M059J (cell line): ENCODE data around the gene F3. TPM values are rescaled to one million over a fixed set of nuclear protein-coding genes. Genes with fewer than 3 reads are reported as not detected.

Experiments
- DNase-seq: peaks from one replicate; pipeline ENCODE4 v3.0.0-alpha.2; 2012; ENCODE audit warnings: low read depth
- total RNA-seq: library from RNA; depleted of rRNA; stranded (reverse); fragments of >200 nt; shearing (Covaris generic); gene quantifications from 2 replicates; pipeline ENCODE4 v1.2.3, GENCODE V29; 2014; rRNA removed

Gene F3
- total RNA-seq, 1 experiment from 2014 or later: 131 TPM

DNA sequence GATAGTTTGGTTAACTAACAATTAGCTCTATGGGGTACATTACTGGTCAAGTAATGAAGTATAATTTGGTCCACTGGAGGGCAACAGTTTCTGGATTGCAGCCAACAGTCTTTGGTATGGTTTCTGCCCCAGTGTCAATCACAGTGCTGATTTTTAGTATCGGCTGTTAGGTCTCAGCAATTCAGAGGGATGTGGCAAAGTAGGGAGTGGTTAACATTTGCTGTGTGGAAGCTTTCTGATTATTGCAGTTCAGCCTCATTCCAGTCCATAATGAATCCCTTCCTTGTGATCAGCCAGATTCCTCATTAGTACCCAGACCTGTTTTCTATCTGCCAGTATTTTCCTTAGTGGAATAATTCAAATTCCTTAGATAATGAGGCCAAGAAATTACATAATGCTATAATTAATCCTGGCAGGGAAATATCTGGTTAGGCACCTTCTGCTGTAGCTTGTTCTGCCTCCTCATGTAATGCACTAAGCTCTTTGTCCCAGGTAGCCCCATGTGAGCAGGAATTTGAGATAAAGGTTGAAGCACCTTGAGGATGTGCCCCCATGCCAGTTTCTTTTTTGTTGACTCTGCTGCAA is 14.0 kb downstream of the F3 start:
- peak; percentile 61 for DNase-seq

DNA sequence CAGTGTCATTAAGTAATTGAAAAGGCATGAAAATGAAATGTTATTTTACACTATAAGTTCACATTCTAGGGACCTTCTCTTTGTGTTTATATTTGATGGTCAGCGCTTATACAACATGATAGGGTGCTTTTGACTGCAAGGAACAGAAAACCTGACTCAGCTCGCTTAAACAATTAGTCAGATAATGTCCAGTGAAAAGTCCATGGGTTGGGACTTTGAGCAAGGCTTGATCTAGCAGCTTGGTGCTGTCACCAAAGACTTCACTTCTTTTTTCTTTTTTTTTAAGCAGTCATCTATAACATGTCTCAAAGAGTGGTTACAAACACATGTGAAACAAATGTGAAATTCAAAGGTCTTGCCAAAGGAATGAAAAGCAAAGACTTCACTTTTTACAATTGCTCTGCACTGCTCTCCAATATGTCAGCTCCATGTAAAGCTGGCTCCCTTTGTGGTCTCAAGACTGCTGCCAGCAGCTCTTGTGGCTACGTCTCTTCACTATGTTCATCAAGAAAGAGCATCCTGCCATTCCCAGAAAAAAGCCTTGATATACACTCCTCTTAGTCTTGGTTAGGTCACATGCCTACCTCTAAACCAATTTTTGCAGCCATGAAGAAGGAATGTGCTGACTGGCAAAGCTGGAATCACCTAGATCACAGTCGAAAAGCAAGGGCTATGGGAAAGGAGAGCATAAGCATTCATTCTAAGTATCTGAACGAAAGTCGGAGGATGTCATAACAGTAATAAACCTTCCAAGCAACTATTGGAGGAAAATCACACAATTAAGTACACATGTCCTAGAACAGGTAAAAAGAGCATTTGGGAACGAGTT is 15.2 kb downstream of the F3 start:
- no peak for DNase-seq

DNA sequence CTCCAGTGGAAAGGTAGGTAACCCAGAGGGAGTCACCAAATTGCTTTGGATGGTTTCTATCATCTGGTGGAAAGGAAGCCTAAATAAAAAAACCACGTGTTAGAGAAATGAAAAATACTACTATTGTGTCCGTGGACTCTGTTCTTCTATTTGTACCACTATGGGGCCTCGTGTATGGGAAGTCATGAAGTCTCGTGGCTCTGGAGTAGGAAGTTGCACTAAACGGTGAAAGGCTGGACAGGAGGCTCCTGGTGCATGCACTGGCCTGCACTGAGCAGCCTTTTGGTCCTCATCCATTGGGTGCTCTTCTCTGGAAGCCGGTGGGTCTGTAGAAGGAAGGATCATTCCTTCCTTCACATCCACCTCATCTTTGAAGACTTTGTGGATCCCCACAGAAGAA is 17.0 kb downstream of the F3 start:
- no peak for DNase-seq

DNA sequence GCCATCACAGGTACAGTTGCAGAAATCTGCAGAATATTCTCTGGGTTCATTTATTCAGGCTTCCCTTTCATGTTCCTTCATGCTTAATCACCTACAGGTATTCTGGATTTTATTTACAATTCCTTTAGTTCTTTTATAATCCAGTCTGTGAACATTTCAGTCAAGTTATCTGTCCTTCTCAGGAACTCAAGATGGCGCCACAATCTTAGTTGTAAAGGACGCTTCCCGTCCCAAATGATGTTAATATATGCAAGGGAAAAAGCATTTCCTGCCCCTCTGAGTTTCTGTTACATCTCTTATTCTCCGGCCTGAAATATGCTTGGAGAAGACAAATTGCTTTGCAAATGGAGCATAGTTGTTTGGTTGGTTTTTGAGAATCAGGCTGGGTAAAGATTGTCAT is 19.3 kb downstream of the F3 start:
- DNase-seq: peak; percentile 72

DNA sequence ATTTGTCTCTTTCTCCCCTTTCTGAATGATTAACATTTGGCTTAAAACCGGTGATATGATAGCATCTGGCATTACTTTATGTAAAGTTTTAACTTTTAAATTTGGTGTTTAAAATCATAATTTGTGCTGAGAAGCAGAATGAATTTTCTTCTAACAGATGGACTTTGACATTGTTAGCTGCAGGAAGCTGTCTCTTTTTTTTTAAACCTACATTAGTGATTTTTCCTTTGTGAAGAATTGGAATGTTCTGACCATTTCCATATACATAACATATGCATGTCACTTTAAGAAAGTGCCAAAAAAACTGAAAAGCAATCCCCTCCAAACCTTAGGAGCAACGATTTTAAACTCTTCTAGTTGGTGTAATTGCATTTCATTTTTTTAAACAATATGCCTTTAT is 22.2 kb downstream of the F3 start:
- DNase-seq: no peak

DNA sequence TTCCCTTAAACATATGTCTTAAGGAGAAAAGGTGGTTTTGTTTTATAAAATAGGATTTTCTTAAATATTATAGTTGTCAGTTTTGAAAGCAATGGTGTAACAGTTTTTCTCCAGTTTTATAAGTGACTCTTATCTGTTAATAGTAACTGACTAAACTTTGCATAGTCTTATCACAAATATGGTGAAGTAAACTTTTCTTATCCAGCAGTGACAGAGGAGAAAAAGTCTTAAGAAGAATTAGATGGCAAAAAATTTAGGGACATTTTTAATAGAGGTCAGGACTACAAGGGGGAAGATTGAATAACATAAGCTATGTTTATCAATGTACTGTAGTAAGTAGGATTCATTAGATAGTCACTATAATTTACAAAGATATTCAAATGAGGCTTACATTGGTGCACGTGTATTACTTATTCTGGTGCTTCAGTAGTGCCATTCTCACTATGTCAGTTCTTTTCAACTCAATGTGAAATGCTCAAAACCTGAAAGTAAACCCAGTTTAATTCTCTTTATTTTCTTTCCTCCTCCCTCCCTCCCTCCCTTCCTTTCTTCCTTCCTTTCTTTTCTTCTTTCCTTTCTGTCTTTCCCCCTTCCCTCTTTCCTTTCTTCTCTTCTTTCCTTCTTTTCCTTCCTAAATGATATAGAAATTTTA is 26.1 kb downstream of the F3 start:
- DNase-seq: no peak

DNA sequence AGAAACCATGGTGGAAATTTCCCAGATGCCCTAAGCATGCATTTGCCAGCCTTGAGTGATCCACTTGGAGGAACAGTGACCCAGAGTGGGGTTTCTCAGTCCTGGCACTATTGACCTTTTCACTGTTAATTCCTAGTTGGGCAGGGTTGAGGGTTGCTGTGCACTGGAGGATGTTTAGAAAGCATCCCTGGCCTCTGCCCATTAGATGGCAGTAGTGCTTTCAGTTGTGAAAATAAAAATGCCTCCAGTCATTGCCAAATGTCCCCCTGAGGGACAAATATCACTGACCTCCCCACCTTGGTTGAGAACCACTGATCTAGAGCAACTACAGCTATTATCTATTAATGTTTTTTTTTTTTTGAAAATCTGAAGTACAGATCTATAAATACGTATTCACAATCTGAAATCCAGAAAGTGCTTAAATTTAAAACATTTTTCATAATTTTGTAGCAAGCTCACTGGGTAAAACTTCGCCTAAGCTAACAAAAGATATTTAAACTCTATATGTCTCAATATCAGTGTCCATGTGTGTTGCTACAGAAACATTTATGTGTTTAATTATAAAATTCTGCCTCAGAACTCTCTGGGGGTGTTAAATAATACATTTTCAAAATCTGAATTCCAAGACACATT is 27.3 kb downstream of the F3 start:
- peak; percentile 44 for DNase-seq

DNA sequence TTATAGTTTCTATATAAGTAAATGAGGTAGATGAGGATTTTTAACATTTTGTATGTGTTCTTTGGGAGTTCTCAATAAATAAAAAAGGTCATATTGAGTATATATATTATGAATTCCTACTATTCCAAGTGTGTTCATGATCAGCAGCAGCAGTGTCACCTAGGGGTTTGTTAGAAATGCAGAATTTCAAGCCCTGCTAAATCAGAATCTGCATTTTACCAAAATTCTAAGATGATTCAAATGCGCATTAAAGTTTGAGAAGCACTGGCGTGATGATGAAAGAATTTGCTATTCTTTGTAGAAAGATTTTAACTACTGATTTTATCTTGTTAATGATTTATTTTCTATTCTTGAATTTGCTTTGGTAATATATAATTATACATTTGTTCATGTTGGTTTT is 28.7 kb downstream of the F3 start:
- DNase-seq: no peak

DNA sequence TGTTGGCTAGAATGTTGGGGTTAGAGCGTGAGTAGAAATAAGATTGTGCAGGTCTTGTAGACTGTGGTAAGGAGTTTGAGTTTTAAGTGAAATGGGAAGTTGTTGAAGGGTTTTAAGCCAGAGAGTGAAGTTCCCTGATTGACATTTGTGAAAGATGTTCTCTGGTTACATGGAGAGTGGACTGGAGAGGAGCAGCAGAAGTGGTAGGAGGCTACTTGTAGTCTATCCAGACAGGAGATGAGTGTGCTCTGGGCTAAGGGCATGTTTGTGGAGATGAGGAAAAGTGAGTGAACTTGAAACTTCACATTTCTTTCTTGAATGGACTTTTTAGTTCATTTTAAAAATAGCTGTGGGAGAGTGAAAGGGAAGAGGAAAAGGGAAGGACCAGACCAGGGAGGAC is 37.0 kb downstream of the F3 start:
- no peak for DNase-seq

DNA sequence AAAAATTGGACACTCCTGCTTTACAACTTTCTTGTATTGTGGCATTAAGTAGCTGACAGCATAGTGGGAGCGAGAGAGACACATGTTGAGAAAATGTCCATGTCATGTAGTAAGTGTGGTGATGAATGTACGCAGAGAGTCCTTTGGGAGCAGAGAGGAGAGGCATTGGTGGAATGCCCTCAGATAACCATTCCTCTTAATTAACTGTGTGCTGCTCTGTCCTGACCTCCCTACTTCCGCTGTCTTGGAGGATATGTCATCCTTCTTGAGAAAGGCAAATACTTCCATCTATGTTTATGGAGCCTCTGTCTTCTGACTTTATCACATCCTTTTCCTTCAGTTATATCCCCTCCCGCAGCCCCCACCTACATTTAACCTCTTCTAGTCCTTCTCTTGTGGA is 38.4 kb downstream of the F3 start:
- no peak for DNase-seq

DNA sequence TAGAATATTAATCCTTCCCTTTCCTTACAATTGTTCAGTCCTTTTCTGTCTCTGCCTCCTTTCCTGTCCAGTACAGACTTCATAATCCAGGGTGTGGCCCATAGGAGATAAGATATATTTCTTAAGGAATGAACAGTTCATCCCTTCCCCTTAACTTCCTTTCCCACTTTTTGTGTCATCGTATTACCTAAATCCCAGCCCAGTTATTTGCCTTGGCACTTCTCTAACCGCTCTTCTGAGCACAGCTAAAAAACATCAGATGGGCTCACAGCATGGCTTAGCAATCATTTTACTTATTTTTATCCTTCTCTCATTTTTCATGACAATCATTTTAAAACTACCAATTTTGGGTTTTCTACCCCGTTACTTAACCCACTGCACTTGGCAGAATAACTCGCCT is 39.6 kb downstream of the F3 start:
- no peak for DNase-seq

DNA sequence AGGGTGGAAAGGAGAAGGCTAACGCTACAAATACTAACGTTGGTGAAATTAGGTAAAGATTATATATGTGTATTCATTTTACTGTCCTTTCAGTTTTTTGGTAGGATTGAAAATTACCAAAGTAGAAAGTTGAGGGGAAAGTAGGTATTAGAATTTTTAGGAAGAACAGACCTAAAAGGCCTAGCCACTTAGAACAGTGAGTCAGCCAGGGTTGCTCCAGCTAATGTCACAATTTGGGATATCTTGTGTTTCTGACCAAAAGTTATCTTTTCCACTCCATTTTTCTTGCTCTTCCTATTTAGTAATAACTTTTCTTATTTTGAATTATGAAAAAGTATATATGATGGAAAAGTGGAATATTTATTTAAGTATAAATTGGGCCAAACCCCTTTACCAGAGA is 40.1 kb downstream of the F3 start:
- no peak for DNase-seq

DNA sequence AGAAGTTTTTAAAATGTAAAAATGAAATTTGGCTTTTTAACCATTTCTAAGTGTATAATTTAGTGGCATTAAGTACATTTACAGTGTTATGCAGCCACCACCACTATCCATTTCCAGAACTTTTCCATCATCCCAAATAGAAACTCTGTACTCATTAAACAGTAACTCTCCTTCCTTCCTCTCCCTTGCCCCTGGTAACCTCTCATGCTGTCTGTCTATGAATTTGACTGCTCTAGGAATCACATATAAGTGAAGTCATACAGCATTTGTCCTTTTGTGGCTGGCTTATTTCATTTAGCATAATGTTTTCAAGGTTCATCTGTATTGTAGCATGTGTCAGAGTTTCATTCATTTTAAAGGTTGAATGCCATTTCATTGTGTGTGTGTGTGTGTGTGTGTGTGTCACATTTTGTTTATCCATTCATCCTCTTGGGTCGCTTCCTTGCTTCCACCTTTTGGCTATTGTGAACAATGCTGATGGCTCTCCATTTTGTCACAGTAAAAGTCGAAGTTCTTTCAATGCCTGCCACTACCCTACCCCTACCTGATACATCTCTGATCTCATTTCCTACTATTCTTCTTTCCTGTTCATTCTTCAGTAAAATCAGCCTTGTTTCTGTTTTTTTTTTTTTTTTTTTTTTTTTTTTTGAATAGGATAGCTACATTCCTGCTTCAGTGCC is 45.3 kb downstream of the F3 start:
- DNase-seq: no peak

DNA sequence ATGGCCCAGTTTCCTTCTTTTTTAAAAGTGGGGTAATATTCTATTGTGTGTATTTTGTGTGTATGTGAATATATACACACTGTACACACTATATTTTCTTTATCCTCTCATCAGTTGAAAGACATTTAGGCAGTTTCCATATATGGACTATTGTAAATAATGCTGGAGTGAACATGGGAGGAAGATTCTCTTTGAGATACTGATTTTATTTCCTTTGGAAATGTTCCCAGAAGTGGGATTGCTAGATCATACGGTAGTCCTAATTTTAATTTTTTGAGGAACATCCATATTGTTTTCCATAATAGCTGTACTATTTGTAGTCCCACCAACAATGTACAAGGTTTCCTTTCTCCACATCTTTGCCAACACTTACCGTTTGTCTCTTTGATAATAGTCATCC is 51.0 kb downstream of the F3 start:
- no peak for DNase-seq

DNA sequence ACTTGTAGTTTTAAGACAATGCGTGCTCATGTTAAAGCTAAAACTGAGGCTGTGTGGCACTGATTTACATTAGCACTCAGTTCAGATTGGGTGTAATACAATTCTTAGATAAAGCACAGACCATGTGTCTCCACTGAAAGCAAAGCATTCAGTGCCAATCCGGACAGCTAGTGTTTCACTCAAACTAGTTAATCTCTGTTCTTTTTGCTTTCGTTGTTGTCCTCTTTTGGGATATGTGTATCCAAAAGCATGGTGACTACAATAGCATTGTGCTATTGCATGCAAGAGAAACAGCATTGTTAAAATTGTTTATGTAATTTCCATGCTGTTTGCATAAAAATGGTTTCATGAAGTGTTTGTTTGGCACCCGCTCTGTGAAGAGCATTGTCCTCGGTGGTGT is 54.6 kb downstream of the F3 start:
- no peak for DNase-seq

DNA sequence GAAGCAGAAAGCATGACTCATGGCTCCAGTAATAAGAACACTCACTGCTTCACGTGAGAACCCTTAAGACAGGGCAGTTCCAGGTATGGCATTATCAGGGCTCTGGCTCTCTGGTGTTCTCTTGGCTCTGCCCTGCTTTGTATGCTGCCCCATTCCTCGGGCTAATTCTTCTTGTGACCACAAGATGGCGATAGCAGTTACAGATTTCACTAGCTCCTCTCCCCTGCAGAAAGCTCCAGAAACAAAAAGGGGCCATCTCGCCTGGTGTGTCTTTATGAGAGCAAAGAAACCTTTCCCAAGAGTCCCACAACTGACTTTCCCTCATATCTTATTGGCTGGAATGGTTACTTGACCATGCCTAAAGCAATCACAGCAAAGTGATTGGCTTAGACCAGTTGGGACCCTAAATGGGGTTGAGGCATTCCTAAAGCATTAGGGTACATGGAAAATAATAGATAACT is 60.1 kb downstream of the F3 start:
- DNase-seq: peak; percentile 85

DNA sequence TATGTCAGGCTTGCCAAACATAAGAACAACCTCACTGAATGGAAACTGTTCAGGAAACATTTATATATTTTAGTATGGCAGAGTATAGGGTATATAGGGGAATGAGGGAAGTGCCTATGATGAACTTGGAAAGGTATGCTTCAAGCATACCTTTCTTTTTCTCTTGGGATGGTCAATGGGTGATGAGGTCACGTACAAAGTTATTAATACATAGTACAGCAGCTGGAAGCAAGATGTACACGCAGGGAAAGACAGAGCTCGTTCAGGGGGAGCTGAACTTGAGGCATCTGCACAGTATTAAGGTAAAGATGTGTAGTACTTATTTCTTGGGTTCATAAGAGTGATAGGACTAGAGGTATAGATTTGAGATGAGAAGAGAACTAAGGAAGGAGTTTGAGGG is 61.9 kb downstream of the F3 start:
- no peak for DNase-seq

Other genes starting within 250 kb of the F3 start
- 42.8 and 73.5 TPM in 2 replicates for gene ABCD3, start 123.4 kb downstream of the F3 start, total RNA-seq